Activated T-cell treated with anti-CD3 and anti-CD28 coated beads, Interleukin-2, amount 50 U/mL, for 72 hours (primary cell): ENCODE measurements around the gene GRK7. TPM values are rescaled to one million over a fixed set of nuclear protein-coding genes. Genes with fewer than 3 reads are reported as not detected.
"Not testable (repeated sequence)": the region's sequence is repeated elsewhere in the genome, so short reads cannot be mapped to it uniquely, and the experiment has no call there.

Experiments
- ATAC-seq, 2 donors: fragments of 150-1000 bp; cut with Tn5 transposase; replicated peaks in 1 of 2; 2 replicates each; pipeline ENCODE4 v1.10.0; 2021; ENCODE audit warnings: moderate library complexity in 2 of 2, mild to moderate bottlenecking in 1 of 2
- DNase-seq, 2 donors: peaks; one replicate each; pipeline ENCODE4 v3.0.0; 2021 to 2022; ENCODE audit warnings: mixed read lengths in 1 of 2
- H3K27ac Mint-ChIP-seq: one replicate; pipeline ENCODE4 v1.8.0; 2022; ENCODE audit warnings: mild to moderate bottlenecking, moderate library complexity, mixed read lengths
- H3K27me3 Mint-ChIP-seq: one replicate; pipeline ENCODE4 v1.8.0; 2022; ENCODE audit warnings: low read depth, mixed read lengths
- H3K36me3 Mint-ChIP-seq, 2 donors: one replicate each; pipeline ENCODE4 v1.8.0; 2022; ENCODE audit warnings: mixed read lengths in 2 of 2, mild to moderate bottlenecking in 1 of 2; ENCODE audit not compliant: insufficient read depth in 2 of 2
- H3K4me1 Mint-ChIP-seq: one replicate; pipeline ENCODE4 v1.8.0; 2022; ENCODE audit warnings: low read depth, mixed read lengths
- H3K4me3 Mint-ChIP-seq, 2 donors: one replicate each; pipeline ENCODE4 v1.8.0; 2022; ENCODE audit warnings: mild to moderate bottlenecking in 2 of 2, mixed read lengths in 2 of 2, moderate library complexity in 2 of 2
- H3K9me3 Mint-ChIP-seq, 2 donors: one replicate each; pipeline ENCODE4 v1.8.0; 2022; ENCODE audit warnings: mixed read lengths in 2 of 2
- total RNA-seq, 2 donors: library from RNA; stranded (reverse); gene quantifications; one replicate each; pipeline ENCODE4 v1.2.3, GENCODE V29; 2022

GRK7 gene
- total RNA-seq, 2 donors from 2014 or later, result not detected

- no peaks in the 10 kb centered on the region for H3K36me3 Mint-ChIP-seq
Observed at GRCh38 chr3:141789281-141789680, 26.1 kb downstream of the GRK7 start.

GRCh38 chr3:141790171-141790570, 27.0 kb downstream of the GRK7 start:
- H3K9me3 Mint-ChIP-seq, result no peaks in the 10 kb centered on the region
- H3K27me3 Mint-ChIP-seq, result no peaks in the 10 kb centered on the region
- H3K4me1 Mint-ChIP-seq, result peaks cover 13% of the 10 kb centered on the region
- ATAC-seq (no peak), DNase-seq (no peak)
- H3K36me3 Mint-ChIP-seq, result no peaks in the 10 kb centered on the region
- no peak overlapping the region for H3K4me3 Mint-ChIP-seq
- H3K27ac Mint-ChIP-seq, result no peak overlapping the region

More at GRCh38 chr3:141789281-141789680, 26.1 kb downstream of the GRK7 start:
- Mint-ChIP-seq H3K9me3 (no peaks in the 10 kb centered on the region), H3K27me3 (no peaks in the 10 kb centered on the region), H3K4me3 (no peak overlapping the region), H3K4me1 (peaks cover 4% of the 10 kb centered on the region), H3K27ac (no peak overlapping the region)
- DNase-seq (no peak), ATAC-seq (no peak)

- Mint-ChIP-seq H3K27ac (no peak overlapping the region), H3K27me3 (no peaks in the 10 kb centered on the region), H3K36me3 (no peaks in the 10 kb centered on the region), H3K9me3 (no peaks in the 10 kb centered on the region), H3K4me3 (no peak overlapping the region), H3K4me1 (peaks cover 36% of the 10 kb centered on the region)
- DNase-seq (no peak), ATAC-seq (no peak)
Observed at GRCh38 chr3:141792495-141792894, 29.3 kb downstream of the GRK7 start.

GRCh38 chr3:141793476-141794260, 30.5 kb downstream of the GRK7 start:
- peaks cover 45% of the 10 kb centered on the region for H3K4me1 Mint-ChIP-seq
- no peak overlapping the region for H3K27ac Mint-ChIP-seq
- DNase-seq (no peak), ATAC-seq (no peak)
- H3K9me3 Mint-ChIP-seq, result no peaks in the 10 kb centered on the region
- H3K36me3 Mint-ChIP-seq, result no peaks in the 10 kb centered on the region
- no peak overlapping the region for H3K4me3 Mint-ChIP-seq
- no peaks in the 10 kb centered on the region for H3K27me3 Mint-ChIP-seq

GRCh38 chr3:141795276-141795675, 32.1 kb downstream of the GRK7 start:
- H3K4me1 Mint-ChIP-seq, result peaks cover 45% of the 10 kb centered on the region
- peak overlapping the region; percentile 84 to 88 for H3K4me3 Mint-ChIP-seq
- no peaks in the 10 kb centered on the region for H3K27me3 Mint-ChIP-seq
- ATAC-seq (no peak), DNase-seq (peak; percentile 23 to 46)
- no peaks in the 10 kb centered on the region for H3K36me3 Mint-ChIP-seq
- no peaks in the 10 kb centered on the region for H3K9me3 Mint-ChIP-seq
- peak overlapping the region; percentile 67 for H3K27ac Mint-ChIP-seq

- no peaks in the 10 kb centered on the region for H3K27me3 Mint-ChIP-seq
- H3K27ac Mint-ChIP-seq, result peak overlapping the region; percentile 93
- H3K4me3 Mint-ChIP-seq, result peak overlapping the region; percentile 84 to 88
- no peaks in the 10 kb centered on the region for H3K36me3 Mint-ChIP-seq
- DNase-seq (no peak), ATAC-seq (no peak)
- peaks cover 45% of the 10 kb centered on the region for H3K4me1 Mint-ChIP-seq
- no peaks in the 10 kb centered on the region for H3K9me3 Mint-ChIP-seq
Observed at GRCh38 chr3:141795741-141796080, 32.5 kb downstream of the GRK7 start.

- H3K4me1 Mint-ChIP-seq, result peaks cover 45% of the 10 kb centered on the region
- peak overlapping the region; percentile 84 to 88 for H3K4me3 Mint-ChIP-seq
- H3K9me3 Mint-ChIP-seq, result no peaks in the 10 kb centered on the region
- no peaks in the 10 kb centered on the region for H3K36me3 Mint-ChIP-seq
- ATAC-seq (peak; percentile 91 to 92), DNase-seq (peak; percentile 78 to 86)
- H3K27ac Mint-ChIP-seq, result peak overlapping the region; percentile 93
- H3K27me3 Mint-ChIP-seq, result no peaks in the 10 kb centered on the region
Observed at GRCh38 chr3:141796081-141796888, 33.1 kb downstream of the GRK7 start.

GRCh38 chr3:141796889-141797781, 33.9 kb downstream of the GRK7 start:
- ATAC-seq, result peak; percentile 38 to 61
- H3K27me3 Mint-ChIP-seq, result no peaks in the 10 kb centered on the region
- peaks cover 45% of the 10 kb centered on the region for H3K4me1 Mint-ChIP-seq
- H3K9me3 Mint-ChIP-seq, result no peaks in the 10 kb centered on the region
- DNase-seq, result peak; percentile 32 to 60
- H3K27ac Mint-ChIP-seq, result peak overlapping the region; percentile 93
- H3K36me3 Mint-ChIP-seq, result no peaks in the 10 kb centered on the region
- peak overlapping the region; percentile 84 to 88 for H3K4me3 Mint-ChIP-seq

GRCh38 chr3:141797819-141798447, 34.7 kb downstream of the GRK7 start:
- H3K36me3 Mint-ChIP-seq, result no peaks in the 10 kb centered on the region
- peak overlapping the region; percentile 84 to 88 for H3K4me3 Mint-ChIP-seq

GRCh38 chr3:141798448-141798845, 35.2 kb downstream of the GRK7 start:
- H3K9me3 Mint-ChIP-seq, result no peaks in the 10 kb centered on the region
- ATAC-seq, result no peak
- H3K27me3 Mint-ChIP-seq, result no peaks in the 10 kb centered on the region
- H3K4me3 Mint-ChIP-seq, result peak overlapping the region; percentile 84 to 88
- DNase-seq, result no peak
- no peak overlapping the region for H3K27ac Mint-ChIP-seq
- peaks cover 45% of the 10 kb centered on the region for H3K4me1 Mint-ChIP-seq
- no peaks in the 10 kb centered on the region for H3K36me3 Mint-ChIP-seq

More at GRCh38 chr3:141797819-141798447, 34.7 kb downstream of the GRK7 start:
- no peak for DNase-seq
- no peaks in the 10 kb centered on the region for H3K9me3 Mint-ChIP-seq
- H3K27me3 Mint-ChIP-seq, result no peaks in the 10 kb centered on the region
- ATAC-seq, result no peak
- peaks cover 45% of the 10 kb centered on the region for H3K4me1 Mint-ChIP-seq
- peak overlapping the region; percentile 93 for H3K27ac Mint-ChIP-seq

GRCh38 chr3:141802316-141803077, 39.3 kb downstream of the GRK7 start:
- no peaks in the 10 kb centered on the region for H3K9me3 Mint-ChIP-seq
- no peaks in the 10 kb centered on the region for H3K36me3 Mint-ChIP-seq
- ATAC-seq (no peak), DNase-seq (no peak)
- no peak overlapping the region for H3K4me3 Mint-ChIP-seq
- H3K4me1 Mint-ChIP-seq, result peaks cover 9% of the 10 kb centered on the region
- H3K27me3 Mint-ChIP-seq, result no peaks in the 10 kb centered on the region
- H3K27ac Mint-ChIP-seq, result no peak overlapping the region

- not testable (repeated sequence) for H3K27me3 Mint-ChIP-seq, H3K4me3 Mint-ChIP-seq, H3K4me1 Mint-ChIP-seq, H3K27ac Mint-ChIP-seq, H3K36me3 Mint-ChIP-seq, DNase-seq, ATAC-seq, H3K9me3 Mint-ChIP-seq
Observed at GRCh38 chr3:141803538-141803937, 40.3 kb downstream of the GRK7 start.
